ENCODE data around the gene CAVIN1.

DNA sequence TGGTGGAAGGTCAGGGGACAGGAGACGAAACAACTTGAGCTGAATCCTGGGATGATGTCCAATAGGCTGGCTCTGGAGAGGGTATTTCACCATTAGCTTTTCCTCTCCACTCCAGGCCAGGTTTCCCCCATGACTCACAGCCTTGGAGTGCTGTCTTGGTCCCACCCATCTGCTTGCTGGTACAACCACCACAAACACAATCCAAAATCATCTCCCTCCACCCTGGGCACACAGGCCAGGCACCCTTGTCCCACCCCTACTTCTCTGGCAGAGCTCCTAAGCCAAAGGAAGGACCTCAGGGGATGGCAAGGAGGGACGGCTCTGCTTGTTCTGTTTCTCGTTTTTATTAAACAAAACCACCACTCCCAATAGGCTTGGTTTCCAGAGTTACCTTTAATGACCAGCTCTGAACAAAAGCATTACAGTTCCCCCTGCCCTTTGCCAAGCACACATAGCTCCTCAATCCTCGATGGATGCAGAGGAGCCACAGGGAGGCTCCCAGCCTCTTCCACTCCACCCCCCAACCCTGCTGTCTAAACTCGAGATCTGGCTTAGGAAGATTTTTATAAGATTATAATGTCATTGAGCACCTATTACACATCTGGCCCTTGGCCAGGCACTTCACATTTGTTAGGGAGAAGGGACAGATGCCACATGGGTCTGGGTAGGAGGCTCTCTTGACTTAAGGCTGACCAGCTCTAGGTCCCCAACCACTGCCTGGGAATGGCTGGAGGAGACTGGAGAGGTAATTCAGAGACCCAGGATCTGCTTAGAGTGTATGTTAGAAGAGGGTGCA lies 13.3 kb downstream of the CAVIN1 start:
- TF ChIP-seq, protein P1, sequence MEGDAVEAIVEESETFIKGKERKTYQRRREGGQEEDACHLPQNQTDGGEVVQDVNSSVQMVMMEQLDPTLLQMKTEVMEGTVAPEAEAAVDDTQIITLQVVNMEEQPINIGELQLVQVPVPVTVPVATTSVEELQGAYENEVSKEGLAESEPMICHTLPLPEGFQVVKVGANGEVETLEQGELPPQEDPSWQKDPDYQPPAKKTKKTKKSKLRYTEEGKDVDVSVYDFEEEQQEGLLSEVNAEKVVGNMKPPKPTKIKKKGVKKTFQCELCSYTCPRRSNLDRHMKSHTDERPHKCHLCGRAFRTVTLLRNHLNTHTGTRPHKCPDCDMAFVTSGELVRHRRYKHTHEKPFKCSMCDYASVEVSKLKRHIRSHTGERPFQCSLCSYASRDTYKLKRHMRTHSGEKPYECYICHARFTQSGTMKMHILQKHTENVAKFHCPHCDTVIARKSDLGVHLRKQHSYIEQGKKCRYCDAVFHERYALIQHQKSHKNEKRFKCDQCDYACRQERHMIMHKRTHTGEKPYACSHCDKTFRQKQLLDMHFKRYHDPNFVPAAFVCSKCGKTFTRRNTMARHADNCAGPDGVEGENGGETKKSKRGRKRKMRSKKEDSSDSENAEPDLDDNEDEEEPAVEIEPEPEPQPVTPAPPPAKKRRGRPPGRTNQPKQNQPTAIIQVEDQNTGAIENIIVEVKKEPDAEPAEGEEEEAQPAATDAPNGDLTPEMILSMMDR (IDR thresholded peaks at IDR 0.05), result no peak
- TF ChIP-seq EZH2 (IDR thresholded peaks at IDR 0.05), result no peak

Data from neural progenitor cell (in vitro differentiated cells).